Measurements from ENCODE around the gene GLI2.

Gene GLI2

DNA sequence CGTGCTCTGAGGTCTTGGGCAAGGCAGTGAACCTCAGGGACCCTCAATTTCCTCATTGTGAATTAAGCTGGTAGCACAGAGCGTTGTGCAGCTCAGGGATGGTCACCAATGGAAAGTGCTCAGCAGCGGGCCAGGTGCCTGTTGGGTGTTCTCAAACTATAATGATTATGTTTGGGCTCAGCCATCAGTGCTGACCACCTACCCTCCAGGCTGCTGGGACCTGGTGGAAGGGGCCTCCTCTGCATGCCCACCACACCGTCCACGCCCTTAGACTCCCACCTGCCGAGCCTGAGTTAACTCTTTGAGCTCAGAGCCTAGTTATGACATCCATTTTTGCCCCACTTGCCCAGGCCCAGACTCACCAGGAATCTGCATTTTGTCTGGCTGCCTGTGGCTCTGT is 35.0 kb downstream of the GLI2 start:
- no peak for DNase-seq (ENCODE audit: low read depth)

DNA sequence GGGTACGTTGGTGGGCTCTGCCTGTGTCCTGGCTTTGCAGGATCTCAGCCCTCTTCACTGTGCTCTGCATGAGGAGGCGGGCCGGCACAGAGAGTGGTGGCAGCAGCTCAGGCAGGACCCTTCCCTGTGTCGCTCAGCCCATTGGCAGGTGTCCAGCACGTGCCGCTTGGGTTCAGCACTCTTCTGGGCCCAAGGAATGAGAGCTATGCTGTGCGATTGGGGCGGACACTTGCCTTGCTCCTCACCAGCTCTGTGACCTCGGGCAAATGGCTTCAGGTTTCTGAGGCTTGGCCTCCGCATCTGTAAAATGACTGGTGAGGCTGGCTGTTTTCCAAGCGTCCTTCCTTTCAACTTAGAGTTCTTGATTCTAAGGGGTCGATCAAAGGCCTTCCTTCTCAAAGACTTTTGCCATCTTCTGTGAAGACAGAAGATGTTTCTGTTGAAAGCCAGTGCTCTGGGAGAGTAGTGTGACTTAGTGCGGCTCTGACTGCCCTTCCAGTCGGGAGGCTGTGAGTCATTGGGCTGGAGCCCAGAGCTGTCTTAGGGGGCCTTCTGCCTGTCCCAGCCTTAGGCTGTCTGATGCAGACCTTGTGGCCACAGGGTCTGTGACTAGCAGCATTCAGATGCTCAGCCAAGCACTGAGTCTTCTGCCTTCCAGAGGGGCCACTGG is 35.6 kb downstream of the GLI2 start:
- DNase-seq (ENCODE audit: low read depth): no peak

DNA sequence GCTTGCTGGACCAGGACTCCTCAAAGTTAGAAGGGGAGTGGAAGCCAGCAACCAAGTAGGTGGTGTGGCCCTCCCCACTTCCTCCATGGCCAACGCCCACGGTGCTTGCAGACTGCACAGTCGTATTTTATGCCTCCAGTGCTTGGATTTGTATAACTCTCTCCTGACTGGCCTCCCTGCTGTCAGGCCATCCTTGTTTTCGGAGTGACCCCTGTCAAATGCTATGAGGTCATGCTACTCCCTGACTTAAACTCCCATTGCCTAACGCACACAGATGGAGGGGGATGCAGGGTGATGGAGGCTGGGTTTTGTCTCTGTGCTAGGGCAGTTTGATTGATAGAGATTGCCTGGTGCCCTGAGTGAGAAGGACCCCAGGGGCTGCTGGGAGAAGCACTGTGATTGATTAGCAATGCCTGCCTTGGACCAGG is 36.1 kb downstream of the GLI2 start:
- no peak for DNase-seq (ENCODE audit: low read depth)

- DNase-seq (ENCODE audit: low read depth): no peak
Measured at GRCh38 chr2:120772261-120772660, 36.6 kb downstream of the GLI2 start.

DNA sequence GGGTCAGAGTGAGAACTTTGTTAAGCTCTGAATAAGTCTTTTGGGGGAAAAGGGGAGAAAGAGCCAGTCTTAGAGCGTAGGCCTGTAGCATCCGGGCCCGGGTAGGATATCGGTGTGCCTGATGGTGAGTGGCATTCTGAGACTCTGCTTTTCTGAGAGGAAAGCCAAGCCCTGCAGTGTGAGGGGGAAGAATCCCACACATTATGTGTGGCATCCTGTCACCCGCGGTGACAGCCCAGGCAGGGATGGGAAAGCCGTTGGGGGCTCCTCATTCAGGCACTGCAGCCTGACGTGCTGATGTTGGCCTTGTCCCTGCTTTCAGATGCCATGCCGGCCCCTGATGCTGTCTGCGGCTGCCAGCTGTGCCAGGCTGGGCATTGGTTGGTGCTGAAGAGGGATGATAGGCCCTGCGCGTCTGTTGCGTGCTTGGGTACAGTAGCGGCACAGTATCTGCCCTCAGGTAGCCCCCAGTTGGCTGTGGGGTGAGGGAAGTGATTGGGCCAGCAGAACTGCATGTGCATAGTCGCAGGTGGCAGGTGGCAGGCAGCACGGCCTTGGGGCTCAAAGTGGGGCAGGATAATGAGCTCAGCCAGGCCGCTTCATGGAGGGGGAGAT is 37.6 kb downstream of the GLI2 start:
- DNase-seq (ENCODE audit: low read depth): no peak

GRCh38 chr2:120774557-120775160 is 39.0 kb downstream of the GLI2 start:
- DNase-seq (ENCODE audit: low read depth): no peak

DNA sequence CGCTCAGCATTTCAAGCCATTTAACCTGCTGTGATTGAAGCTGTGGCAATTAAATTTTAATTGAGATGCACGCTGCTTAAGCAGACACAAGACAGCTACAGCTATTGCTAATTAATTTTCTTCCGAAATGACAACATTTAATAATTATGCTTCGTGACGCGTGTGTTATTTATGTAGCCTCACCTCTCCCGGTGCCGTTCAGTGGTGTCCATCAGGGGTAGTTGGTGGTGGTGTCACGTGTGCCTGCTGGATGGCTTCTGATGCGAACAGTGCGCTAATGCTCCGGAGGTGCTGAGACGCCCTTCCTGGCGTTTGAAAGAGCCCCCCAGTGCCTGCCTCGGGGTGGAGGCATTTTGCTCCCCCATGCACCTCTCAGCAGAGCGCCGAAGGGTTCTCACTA is 39.5 kb downstream of the GLI2 start:
- DNase-seq (ENCODE audit: low read depth): no peak

DNA sequence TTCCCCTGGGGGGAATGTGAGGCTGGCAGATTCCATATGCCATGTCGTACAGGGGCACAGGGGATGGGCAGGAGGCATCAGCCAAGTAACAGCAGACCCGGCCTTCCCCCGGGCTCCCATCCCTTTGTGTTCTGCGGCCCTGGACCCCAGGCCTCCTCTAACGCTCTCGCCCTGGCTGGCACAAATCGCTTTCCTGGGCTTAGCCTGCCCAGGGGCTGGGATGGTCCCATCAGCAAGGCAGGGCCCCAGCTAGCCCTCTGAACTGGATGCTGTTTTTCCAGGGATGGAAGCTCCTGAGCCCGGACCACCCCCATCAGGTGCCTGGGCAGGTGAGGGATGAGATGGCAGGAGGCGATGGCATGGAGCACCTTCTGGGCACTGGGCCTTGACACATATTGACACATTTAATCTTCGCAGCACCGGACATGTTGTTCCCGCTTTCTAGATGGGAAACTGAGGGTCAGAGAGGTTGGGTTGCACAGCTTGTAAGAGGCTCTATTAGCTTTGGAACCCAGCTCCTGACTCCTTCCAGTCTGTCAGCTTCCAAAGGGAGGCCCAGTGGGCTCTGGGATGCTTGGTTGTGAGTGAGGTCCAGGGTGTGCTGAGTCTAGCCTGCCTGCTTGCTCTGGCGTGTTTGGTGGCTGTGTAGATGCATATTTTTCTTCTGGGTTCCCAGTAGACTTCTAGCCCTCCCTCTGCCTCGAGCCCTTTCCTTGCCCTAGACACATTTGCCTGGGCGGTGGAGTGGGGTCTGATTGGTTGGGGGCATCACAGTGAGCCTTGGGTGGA is 40.3 kb downstream of the GLI2 start:
- no peak for DNase-seq (ENCODE audit: low read depth)

GRCh38 chr2:120776649-120777048 is 41.0 kb downstream of the GLI2 start:
- DNase-seq (ENCODE audit: low read depth): no peak

GRCh38 chr2:120777170-120777751 is 41.6 kb downstream of the GLI2 start:
- no peak for DNase-seq (ENCODE audit: low read depth)

GRCh38 chr2:120777787-120778186 is 42.1 kb downstream of the GLI2 start:
- no peak for DNase-seq (ENCODE audit: low read depth)

DNA sequence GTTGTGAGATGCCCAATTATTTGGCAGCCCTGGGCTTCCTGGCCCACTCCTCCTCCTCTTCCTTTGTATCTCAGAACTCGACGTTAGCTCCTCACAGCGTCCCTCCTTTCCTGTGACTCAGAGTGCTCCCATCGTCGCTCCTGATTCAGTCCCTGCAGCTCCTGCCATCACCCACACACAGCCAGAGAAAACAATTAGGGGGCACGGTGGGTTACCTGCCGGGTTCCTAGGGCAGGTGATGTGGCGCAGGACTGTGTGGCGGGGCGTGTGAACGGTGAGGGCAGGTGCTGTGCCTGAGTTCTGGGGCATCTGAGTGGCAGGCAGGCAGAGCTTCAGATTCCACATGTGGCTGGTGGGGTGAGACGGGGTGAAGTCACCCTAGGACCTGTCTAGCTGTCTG is 42.6 kb downstream of the GLI2 start:
- no peak for DNase-seq (ENCODE audit: low read depth)

DNA sequence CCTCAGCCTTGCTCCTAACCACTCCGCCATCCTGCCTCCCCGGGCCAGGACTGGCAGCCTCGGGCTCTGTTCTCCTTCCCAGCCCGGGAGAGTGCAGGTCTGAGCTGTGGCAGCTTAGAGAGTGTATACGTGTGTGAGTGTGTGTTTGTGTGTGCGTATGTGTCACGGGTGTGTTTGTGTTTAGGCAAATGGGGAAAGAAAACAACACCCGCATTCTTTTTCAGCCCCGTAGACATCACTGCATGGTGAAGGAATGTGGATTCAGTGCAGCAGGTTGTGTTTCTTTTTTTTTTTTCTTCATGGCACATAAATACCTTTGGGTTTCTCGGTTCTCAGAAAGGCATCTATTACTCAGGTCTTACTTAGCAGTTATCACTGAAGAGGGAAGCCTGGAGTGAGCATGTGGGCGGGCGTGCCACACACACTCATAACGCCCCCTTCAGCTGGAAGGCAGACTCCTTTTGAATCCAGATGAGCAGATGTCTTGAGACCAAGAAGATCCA is 44.2 kb downstream of the GLI2 start:
- no peak for DNase-seq (ENCODE audit: low read depth)

GRCh38 chr2:120780402-120780801 is 44.7 kb downstream of the GLI2 start:
- DNase-seq (ENCODE audit: low read depth): no peak

- DNase-seq (ENCODE audit: low read depth): no peak
Measured at GRCh38 chr2:120783371-120783791, 47.7 kb downstream of the GLI2 start.

- no peak for DNase-seq (ENCODE audit: low read depth)
Measured at GRCh38 chr2:120783969-120784372, 48.3 kb downstream of the GLI2 start.

Measured in T-helper 22 cell (primary cell).